ENCODE measurements around the gene PRDM7. TPM values are rescaled to one million over a fixed set of nuclear protein-coding genes. Genes with fewer than 3 reads are reported as not detected.

Gene PRDM7
- total and polyA plus RNA-seq, 9 of the 15 experiments (the other 6 are each of a cell fraction or from before 2014, with no cell fraction given): not detected

DNA sequence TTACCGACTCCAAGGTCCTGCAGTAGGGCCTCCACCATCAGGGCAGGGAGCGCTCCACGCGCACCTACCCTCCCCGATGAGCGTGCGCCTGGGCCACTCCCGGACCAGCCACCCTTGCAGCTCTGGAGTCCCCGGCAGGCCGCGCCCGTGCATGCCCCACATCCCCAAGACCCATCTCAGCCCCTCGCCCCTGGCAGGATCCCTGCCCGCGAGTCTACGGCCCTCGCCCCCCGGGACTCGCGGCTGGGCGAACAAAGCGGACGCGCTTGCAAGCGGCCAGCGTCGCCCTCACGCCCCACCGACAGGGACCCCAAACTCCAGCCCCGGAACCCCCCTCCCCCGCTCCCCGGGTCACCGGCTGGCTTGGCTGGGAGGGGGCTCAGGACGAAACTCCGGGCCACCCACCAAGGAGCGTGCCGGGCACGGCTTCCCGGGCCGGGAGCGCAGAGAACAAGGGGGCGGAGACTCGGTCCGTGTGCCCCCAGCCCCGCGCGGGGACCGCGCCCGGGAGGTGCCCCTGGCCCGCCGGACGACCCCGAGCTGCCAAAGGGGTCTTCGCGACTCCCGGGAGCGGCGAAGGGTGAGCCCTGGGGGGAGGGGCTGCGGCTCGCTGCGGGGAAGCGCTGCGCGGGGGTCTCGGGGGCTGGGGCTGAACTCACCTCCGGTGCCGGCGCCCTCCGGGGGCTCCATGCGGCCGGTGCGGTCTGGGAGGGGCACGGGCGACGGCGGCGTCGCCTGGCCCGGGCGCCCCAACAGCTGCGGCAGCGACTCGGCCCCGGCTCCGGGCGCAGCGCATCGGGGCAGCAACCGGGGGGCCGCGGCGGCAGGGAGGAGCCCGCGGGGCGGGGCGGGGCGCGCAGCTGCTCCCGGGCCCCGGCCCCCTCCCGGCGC is 58.2 kb downstream of the PRDM7 start, which contains the start of gene DBNDD1 (continued):
- TF ChIP-seq, protein P1, sequence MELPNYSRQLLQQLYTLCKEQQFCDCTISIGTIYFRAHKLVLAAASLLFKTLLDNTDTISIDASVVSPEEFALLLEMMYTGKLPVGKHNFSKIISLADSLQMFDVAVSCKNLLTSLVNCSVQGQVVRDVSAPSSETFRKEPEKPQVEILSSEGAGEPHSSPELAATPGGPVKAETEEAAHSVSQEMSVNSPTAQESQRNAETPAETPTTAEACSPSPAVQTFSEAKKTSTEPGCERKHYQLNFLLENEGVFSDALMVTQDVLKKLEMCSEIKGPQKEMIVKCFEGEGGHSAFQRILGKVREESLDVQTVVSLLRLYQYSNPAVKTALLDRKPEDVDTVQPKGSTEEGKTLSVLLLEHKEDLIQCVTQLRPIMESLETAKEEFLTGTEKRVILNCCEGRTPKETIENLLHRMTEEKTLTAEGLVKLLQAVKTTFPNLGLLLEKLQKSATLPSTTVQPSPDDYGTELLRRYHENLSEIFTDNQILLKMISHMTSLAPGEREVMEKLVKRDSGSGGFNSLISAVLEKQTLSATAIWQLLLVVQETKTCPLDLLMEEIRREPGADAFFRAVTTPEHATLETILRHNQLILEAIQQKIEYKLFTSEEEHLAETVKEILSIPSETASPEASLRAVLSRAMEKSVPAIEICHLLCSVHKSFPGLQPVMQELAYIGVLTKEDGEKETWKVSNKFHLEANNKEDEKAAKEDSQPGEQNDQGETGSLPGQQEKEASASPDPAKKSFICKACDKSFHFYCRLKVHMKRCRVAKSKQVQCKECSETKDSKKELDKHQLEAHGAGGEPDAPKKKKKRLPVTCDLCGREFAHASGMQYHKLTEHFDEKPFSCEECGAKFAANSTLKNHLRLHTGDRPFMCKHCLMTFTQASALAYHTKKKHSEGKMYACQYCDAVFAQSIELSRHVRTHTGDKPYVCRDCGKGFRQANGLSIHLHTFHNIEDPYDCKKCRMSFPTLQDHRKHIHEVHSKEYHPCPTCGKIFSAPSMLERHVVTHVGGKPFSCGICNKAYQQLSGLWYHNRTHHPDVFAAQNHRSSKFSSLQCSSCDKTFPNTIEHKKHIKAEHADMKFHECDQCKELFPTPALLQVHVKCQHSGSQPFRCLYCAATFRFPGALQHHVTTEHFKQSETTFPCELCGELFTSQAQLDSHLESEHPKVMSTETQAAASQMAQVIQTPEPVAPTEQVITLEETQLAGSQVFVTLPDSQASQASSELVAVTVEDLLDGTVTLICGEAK (IDR thresholded peaks at IDR 0.05): 0 out of 2 replicates have a peak, but pooled peaks have one; percentile 35
- TF ChIP-seq, protein P1 (CRISPR knock-in tag; IDR thresholded peaks at IDR 0.05): no peak
- no peak for TF ChIP-seq CREB3 (tag; conservative IDR thresholded peaks at IDR 0.05; ENCODE audit: low read depth)
- TF ChIP-seq RBBP5 (IDR thresholded peaks at IDR 0.05; ENCODE audit: borderline replicate concordance, insufficient read depth, low read length, poor library complexity, severe bottlenecking): peak; percentile 44
- TF ChIP-seq KLF16 (IDR thresholded peaks at IDR 0.05): no peak
- TF ChIP-seq ZBTB33 (CRISPR knock-in tag; IDR thresholded peaks at IDR 0.05): peak; percentile 80; the same call in 1 of the 2 replicates
- no peak for TF ChIP-seq LCOR (CRISPR knock-in tag; IDR thresholded peaks at IDR 0.05)
- TF ChIP-seq NCOA4 (IDR thresholded peaks at IDR 0.05; ENCODE audit: partially characterized antibody): no peak
- TF ChIP-seq JUN (IDR thresholded peaks at IDR 0.05; ENCODE audit: borderline replicate concordance, low read depth, low read length): no peak
- no peak for TF ChIP-seq JUN (CRISPR knock-in tag; IDR thresholded peaks at IDR 0.05; ENCODE audit: borderline replicate concordance)
- TF ChIP-seq E2F8 (IDR thresholded peaks at IDR 0.05; ENCODE audit: low read depth, partially characterized antibody): no peak

Measured in K562 (cell line).